NCI-H1417 (cell line): ENCODE data around the gene ARHGAP24.
"Not testable (repeated sequence)": the region's sequence is repeated elsewhere in the genome, so short reads cannot be mapped to it uniquely, and the experiment has no call there.

ENCODE experiments used
- DNase-seq, 3 experiments: peaks; one replicate each; lab custom pipeline; 2025; lab: John Stamatoyannopoulos, UW

The ARHGAP24 gene

GRCh38 chr4:85956293-85956945, 481.5 kb downstream of the ARHGAP24 start:
- no peak for DNase-seq

- no peak for DNase-seq
These were observed 486.9 kb downstream of the ARHGAP24 start for GRCh38 chr4:85961887-85962286.

GRCh38 chr4:85963231-85963630, 488.3 kb downstream of the ARHGAP24 start:
- no peak for DNase-seq

GRCh38 chr4:85964298-85964697, 489.3 kb downstream of the ARHGAP24 start:
- peak in 1 of 3 experiments; percentile 35 for DNase-seq

GRCh38 chr4:85965017-85965416, 490.1 kb downstream of the ARHGAP24 start:
- DNase-seq, result not testable (repeated sequence)

- DNase-seq, result no peak
These were observed 490.6 kb downstream of the ARHGAP24 start for GRCh38 chr4:85965529-85965928.

- DNase-seq, result no peak
These were observed 491.4 kb downstream of the ARHGAP24 start for GRCh38 chr4:85966373-85966772.

- DNase-seq, result no peak
These were observed 492.9 kb downstream of the ARHGAP24 start for GRCh38 chr4:85967872-85968271.

GRCh38 chr4:85968945-85969819, 494.2 kb downstream of the ARHGAP24 start:
- peak; percentile 27 to 82 (median 79) for DNase-seq

GRCh38 chr4:85970535-85970934, 495.6 kb downstream of the ARHGAP24 start:
- no peak for DNase-seq

GRCh38 chr4:85979276-85979675, 504.3 kb downstream of the ARHGAP24 start:
- no peak for DNase-seq

- no peak for DNase-seq
These were observed 511.3 kb downstream of the ARHGAP24 start for GRCh38 chr4:85986266-85986665.

- no peak for DNase-seq
These were observed 518.7 kb downstream of the ARHGAP24 start for GRCh38 chr4:85993641-85994040.

GRCh38 chr4:85994576-85994975, 519.6 kb downstream of the ARHGAP24 start:
- no peak for DNase-seq

- no peak for DNase-seq
These were observed 520.4 kb downstream of the ARHGAP24 start for GRCh38 chr4:85995361-85995760.

GRCh38 chr4:86001591-86001990, 526.6 kb downstream of the ARHGAP24 start:
- DNase-seq, result no peak

- no peak for DNase-seq
These were observed 529.1 kb downstream of the ARHGAP24 start for GRCh38 chr4:86004030-86004429.

- DNase-seq, result no peak
These were observed 531.1 kb downstream of the ARHGAP24 start for GRCh38 chr4:86006057-86006456.

GRCh38 chr4:86007042-86007441, 532.1 kb downstream of the ARHGAP24 start:
- no peak for DNase-seq

GRCh38 chr4:86011117-86011516, 536.2 kb downstream of the ARHGAP24 start:
- DNase-seq, result no peak

GRCh38 chr4:86013621-86014020, 538.7 kb downstream of the ARHGAP24 start:
- no peak for DNase-seq

GRCh38 chr4:86014599-86014998, 539.6 kb downstream of the ARHGAP24 start:
- peak in 1 of 3 experiments; percentile 14 for DNase-seq
